ENCODE measurements around the gene CHD3. TPM values are rescaled to one million over a fixed set of nuclear protein-coding genes. Genes with fewer than 3 reads are reported as not detected.

Gene CHD3
- polyA plus RNA-seq, 2 of the 4 experiments (the other 2 are of a cell fraction) = 56.3 to 111 TPM

- DNase-seq (ENCODE audit: low read depth in 1 of 2, low spot score in 1 of 2) = no peak
- peak overlapping the region; percentile 26; the same call in 1 of the 3 replicates for H3K4me2 ChIP-seq
- H3K9me3 ChIP-seq = no peaks in the 10 kb centered on the region
- no peak overlapping the region for H3K4me3 ChIP-seq
- no peak for FAIRE-seq
- H3K4me1 ChIP-seq = peaks cover 23% of the 10 kb centered on the region; the same call in 2 of the 3 replicates
- ChIA-PET POLR2A (no interaction called here), CTCF (interaction anchor here (0.9 to 25.1 kb wide), 4 partner anchors 22 to 164 kb away, joined by 3 to 677 read pairs (median 8); partner anchors contain the start of genes KDM6B and WRAP53)
- WGBS (ENCODE audit: missing lambda C conversion rate) = 90% methylated on average over 20 of the region's 20 CpGs
- H3K27ac ChIP-seq = no peak overlapping the region
- no peak for ATAC-seq
- TF ChIP-seq POLR2AphosphoS2 (conservative IDR thresholded peaks at IDR 0.05; ENCODE audit: low read length) (no peak), NPAS2 (CRISPR knock-in tag; IDR thresholded peaks at IDR 0.05; ENCODE audit: borderline replicate concordance) (no peak), ZSCAN20 (CRISPR knock-in tag; IDR thresholded peaks at IDR 0.05) (no peak), TP53 (CRISPR knock-in tag; IDR thresholded peaks at IDR 0.05) (no peak), GATA3 (IDR thresholded peaks at IDR 0.05; ENCODE audit: borderline replicate concordance) (no peak), BCL3 (IDR thresholded peaks at IDR 0.05) (no peak), REST (IDR thresholded peaks at IDR 0.05) (no peak), CEBPB (IDR thresholded peaks at IDR 0.05) (no peak), RAD21 (conservative IDR thresholded peaks at IDR 0.05 in 1 of 2, IDR thresholded peaks at IDR 0.05 in 1 of 2) (no peak), FOSL2 (IDR thresholded peaks at IDR 0.05) (no peak), FOSL2 (CRISPR knock-in tag; IDR thresholded peaks at IDR 0.05) (no peak), SMC3 (IDR thresholded peaks at IDR 0.05) (no peak), KDM1A (IDR thresholded peaks at IDR 0.05; ENCODE audit: low read depth) (no peak), HOXB5 (CRISPR knock-in tag; IDR thresholded peaks at IDR 0.05) (no peak), HOXB13 (CRISPR knock-in tag; IDR thresholded peaks at IDR 0.05; ENCODE audit: low read depth) (no peak)
These were observed 36.3 kb upstream of the CHD3 start for GRCh38 chr17:7852262-7852670.

GRCh38 chr17:7852919-7853690 is 35.5 kb upstream of the CHD3 start:
- no peak overlapping the region for H3K4me3 ChIP-seq
- H3K4me1 ChIP-seq = peaks cover 23% of the 10 kb centered on the region; the same call in 2 of the 3 replicates
- ChIA-PET POLR2A (no interaction called here), CTCF (interaction anchor here (0.7 to 25.1 kb wide), 5 partner anchors 23 to 165 kb away, joined by 3 to 677 read pairs (median 4); partner anchors contain the start of genes KDM6B and WRAP53)
- H3K4me2 ChIP-seq = no peak overlapping the region
- DNase-seq (ENCODE audit: low read depth in 1 of 2, low spot score in 1 of 2) (no peak), FAIRE-seq (no peak), ATAC-seq (no peak)
- H3K27ac ChIP-seq = no peak overlapping the region
- 93% methylated on average over 49 of the region's 51 CpGs for WGBS (ENCODE audit: missing lambda C conversion rate)
- H3K9me3 ChIP-seq = no peaks in the 10 kb centered on the region
- TF ChIP-seq POLR2AphosphoS2 (conservative IDR thresholded peaks at IDR 0.05; ENCODE audit: low read length) = 0 out of 2 replicates have a peak, but pooled peaks have one; percentile 44
- TF ChIP-seq EHF (CRISPR knock-in tag; IDR thresholded peaks at IDR 0.05) = no peak
- 0 out of 5 replicates have a peak, but pooled peaks of 1 of the 2 experiments have one; percentile 4 for TF ChIP-seq JUN (IDR thresholded peaks at IDR 0.05)

GRCh38 chr17:7853691-7854038 is 34.9 kb upstream of the CHD3 start:
- Histone ChIP-seq H3K4me3 (no peak overlapping the region), H3K4me2 (no peak overlapping the region), H3K4me1 (peaks cover 23% of the 10 kb centered on the region), H3K27ac (no peak overlapping the region), H3K9me3 (no peaks in the 10 kb centered on the region)
- WGBS (ENCODE audit: missing lambda C conversion rate) = 90% methylated on average over 21 of the region's 21 CpGs
- ChIA-PET POLR2A (no interaction called here), CTCF (interaction anchor here (0.7 to 25.1 kb wide), 3 partner anchors 24 to 163 kb away, joined by 4 to 677 read pairs (median 12); partner anchors contain the start of gene KDM6B)
- no peak for TF ChIP-seq RARB (CRISPR knock-in tag; IDR thresholded peaks at IDR 0.05)
- TF ChIP-seq KDM5A (IDR thresholded peaks at IDR 0.05) = no peak
- TF ChIP-seq RCOR1 (IDR thresholded peaks at IDR 0.05; ENCODE audit: low read depth, low read length) = no peak
- TF ChIP-seq SMC3 (IDR thresholded peaks at IDR 0.05) = no peak
- no peak for TF ChIP-seq BCL3 (IDR thresholded peaks at IDR 0.05)
- TF ChIP-seq POLR2A (IDR thresholded peaks at IDR 0.05; ENCODE audit: low read length) = no peak
- no peak for TF ChIP-seq POLR2AphosphoS2 (conservative IDR thresholded peaks at IDR 0.05; ENCODE audit: low read length)
- TF ChIP-seq ZNF302 (CRISPR knock-in tag; IDR thresholded peaks at IDR 0.05) = no peak
- no peak for TF ChIP-seq CBX2 (IDR thresholded peaks at IDR 0.05; ENCODE audit: borderline replicate concordance, low read depth)
- TF ChIP-seq MAZ (IDR thresholded peaks at IDR 0.05; ENCODE audit: borderline replicate concordance, low read depth, low read length) = no peak
- no peak for TF ChIP-seq FOXS1 (CRISPR knock-in tag; IDR thresholded peaks at IDR 0.05)
- FAIRE-seq (no peak), ATAC-seq (no peak), DNase-seq (ENCODE audit: low read depth in 1 of 2, low spot score in 1 of 2) (no peak)
